Measurements from ENCODE around the gene NEURL3.

The NEURL3 gene

GRCh38 chr2:96520697-96521096 is 15.5 kb upstream of the NEURL3 start:
- DNase-seq (ENCODE audit: low read depth) = no peak
- TF ChIP-seq CTCF (IDR thresholded peaks at IDR 0.05; ENCODE audit: insufficient read depth, low read depth, low read length, missing control alignments) = no peak
- no peak overlapping the region for H3K4me3 ChIP-seq (ENCODE audit: low read depth, low read length)

DNA sequence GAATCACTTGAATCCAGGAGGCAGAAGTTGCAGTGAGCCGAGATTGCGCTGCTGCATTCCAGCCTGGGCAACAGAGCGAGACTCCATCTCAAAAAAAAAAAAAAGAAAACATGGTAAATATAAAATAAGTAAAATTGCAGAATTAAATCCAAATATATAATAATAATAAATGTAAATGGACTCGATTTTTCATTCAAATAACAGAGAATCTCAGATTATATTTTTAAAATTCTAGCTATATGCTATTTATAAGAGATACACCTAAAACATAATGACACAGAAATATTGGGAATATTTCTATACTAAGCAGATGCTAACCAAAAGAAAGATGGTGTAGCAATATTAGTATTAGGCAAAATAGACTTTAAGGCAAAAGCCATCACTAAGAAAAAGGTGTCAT is 15.1 kb upstream of the NEURL3 start:
- TF ChIP-seq CTCF (IDR thresholded peaks at IDR 0.05; ENCODE audit: insufficient read depth, low read depth, low read length, missing control alignments) = no peak
- no peak for DNase-seq (ENCODE audit: low read depth)
- H3K4me3 ChIP-seq (ENCODE audit: low read depth, low read length) = no peak overlapping the region

GRCh38 chr2:96517079-96517478 is 11.9 kb upstream of the NEURL3 start:
- no peak overlapping the region for H3K4me3 ChIP-seq (ENCODE audit: low read depth, low read length)
- TF ChIP-seq CTCF (IDR thresholded peaks at IDR 0.05; ENCODE audit: insufficient read depth, low read depth, low read length, missing control alignments) = no peak
- no peak for DNase-seq (ENCODE audit: low read depth)

- DNase-seq (ENCODE audit: low read depth) = no peak
- no peak for TF ChIP-seq CTCF (IDR thresholded peaks at IDR 0.05; ENCODE audit: insufficient read depth, low read depth, low read length, missing control alignments)
- no peak overlapping the region for H3K4me3 ChIP-seq (ENCODE audit: low read depth, low read length)
Measured at GRCh38 chr2:96514521-96514920, 9.4 kb upstream of the NEURL3 start.

- DNase-seq (ENCODE audit: low read depth) = no peak
- no peak overlapping the region for H3K4me3 ChIP-seq (ENCODE audit: low read depth, low read length)
- no peak for TF ChIP-seq CTCF (IDR thresholded peaks at IDR 0.05; ENCODE audit: insufficient read depth, low read depth, low read length, missing control alignments)
Measured at GRCh38 chr2:96512341-96512740, 7.2 kb upstream of the NEURL3 start.

GRCh38 chr2:96511851-96512250 is 6.7 kb upstream of the NEURL3 start:
- no peak for DNase-seq (ENCODE audit: low read depth)
- no peak for TF ChIP-seq CTCF (IDR thresholded peaks at IDR 0.05; ENCODE audit: insufficient read depth, low read depth, low read length, missing control alignments)
- no peak overlapping the region for H3K4me3 ChIP-seq (ENCODE audit: low read depth, low read length)

DNA sequence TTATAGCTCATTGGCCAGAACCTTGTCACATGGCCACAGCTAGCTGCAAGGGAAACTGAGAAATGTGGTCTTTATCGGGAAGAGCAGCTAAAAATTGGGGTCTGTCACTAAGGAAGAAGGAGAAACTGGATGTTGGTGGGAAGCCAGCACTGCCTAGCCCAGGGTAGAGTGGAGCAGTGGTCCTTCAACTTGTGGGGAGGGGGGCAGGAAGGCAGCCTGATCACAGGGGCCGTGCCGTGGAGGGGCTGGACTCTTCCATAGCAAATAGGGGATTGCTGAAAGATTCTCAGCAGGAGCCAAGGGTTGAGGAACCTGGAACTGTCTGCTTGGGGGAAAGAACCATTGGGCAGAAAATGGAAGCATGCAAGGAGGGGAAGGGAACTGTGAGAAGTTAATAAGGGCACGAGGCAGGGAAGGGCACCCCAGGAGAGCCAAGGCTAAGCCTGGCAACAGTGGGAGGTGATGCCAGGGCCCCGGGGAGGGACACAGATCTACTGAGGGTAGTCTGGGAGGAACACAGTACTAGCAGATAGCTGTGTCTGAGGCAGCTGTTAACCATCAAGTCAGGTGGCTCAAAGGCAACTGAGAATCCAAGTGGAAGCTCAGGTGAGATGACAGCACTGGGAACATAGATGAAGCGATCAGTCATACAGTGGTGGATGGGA is 5.9 kb upstream of the NEURL3 start:
- no peak overlapping the region for H3K4me3 ChIP-seq (ENCODE audit: low read depth, low read length)
- DNase-seq (ENCODE audit: low read depth) = no peak
- TF ChIP-seq CTCF (IDR thresholded peaks at IDR 0.05; ENCODE audit: insufficient read depth, low read depth, low read length, missing control alignments) = no peak
